HT1080 (cell line): ENCODE measurements around the gene SELENOT. TPM values are rescaled to one million over a fixed set of nuclear protein-coding genes. Genes with fewer than 3 reads are reported as not detected.

Experiments used
- DNase-seq: peaks from one replicate; pipeline ENCODE4 v3.0.0-alpha.2; 2015; ENCODE audit warnings: low read depth
- total RNA-seq: library from RNA; depleted of rRNA; stranded (reverse); fragments of >200 nt; shearing (Covaris generic); gene quantifications from 2 replicates; pipeline ENCODE4 v1.2.3, GENCODE V29; 2014; rRNA removed

Gene SELENOT
- total RNA-seq, 1 experiment from 2014 or later: 348 TPM

DNA sequence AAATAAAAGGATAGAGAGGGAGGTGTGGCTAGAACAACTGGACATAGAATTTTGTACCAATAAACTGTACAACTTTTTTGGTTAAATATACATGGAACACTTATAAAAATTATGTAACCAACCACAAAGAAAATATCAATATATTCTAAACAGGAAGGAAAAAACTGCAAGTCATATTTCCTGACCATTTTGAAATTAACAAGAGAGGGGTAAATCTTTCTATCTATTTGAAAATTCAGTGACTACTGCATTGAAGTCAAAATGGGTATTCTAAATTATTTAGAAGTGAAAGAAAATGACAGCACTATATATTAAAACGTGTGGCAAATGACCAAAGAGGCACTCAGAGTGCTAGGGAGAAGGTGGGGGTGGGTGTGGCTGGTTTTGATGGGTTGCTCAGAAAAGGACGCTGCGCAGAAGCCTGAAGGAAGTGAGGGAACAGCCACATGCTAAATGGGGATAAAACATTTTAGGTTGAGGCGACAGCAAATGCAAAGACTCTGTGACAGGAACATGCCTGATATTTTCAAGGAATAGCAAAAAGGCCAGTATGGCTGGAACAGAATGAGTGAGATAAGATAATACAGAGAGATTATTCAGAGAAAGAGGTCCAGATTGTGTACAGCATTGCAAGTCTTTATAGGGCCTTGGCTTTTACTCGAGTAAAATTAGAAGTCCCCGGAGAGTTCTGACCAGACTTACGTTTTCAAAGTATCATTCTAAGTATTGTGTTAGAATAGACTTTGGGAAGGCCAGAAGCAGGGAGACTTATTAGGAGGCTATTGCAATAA, 59.5 kb downstream of the SELENOT start:
- DNase-seq: no peak

DNA sequence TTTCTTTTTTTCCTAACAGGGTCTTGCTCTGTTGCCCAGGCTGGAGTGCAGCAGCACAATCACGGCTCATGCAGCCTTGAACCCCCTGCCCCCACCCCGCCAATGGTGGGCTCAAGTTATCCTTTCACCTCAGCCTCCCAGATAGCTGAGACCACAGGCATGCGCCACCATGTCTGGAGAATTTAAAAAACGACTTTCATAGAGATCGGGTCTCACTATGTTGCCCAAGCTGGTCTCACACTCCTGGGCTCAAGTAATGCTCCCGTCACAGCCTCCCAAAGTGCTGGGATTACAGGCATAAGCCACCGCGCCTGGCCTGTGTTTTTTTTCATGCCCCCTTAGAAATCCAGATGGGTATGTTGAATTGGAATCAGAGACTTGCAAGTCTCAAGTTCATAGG, 60.3 kb downstream of the SELENOT start:
- no peak for DNase-seq

DNA sequence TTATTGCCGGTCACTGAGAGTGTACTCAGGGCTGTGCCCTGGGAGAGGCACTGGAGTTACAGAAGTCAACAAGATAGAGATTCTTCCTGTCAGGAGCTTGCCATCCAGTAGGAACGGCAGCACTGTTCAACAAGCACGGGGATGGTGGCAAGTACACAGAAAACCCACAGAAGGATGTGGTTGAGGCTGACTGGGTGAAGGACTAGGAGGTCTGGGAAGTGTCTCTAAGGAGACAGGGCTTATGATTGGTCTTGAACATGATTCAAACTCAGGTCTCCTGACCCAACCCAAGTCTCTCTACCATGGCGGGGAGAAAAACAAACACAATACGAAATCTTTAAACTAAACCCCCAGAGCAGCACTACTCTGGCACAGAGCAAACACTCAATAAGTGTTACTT, 63.0 kb downstream of the SELENOT start:
- peak; percentile 37 for DNase-seq

DNA sequence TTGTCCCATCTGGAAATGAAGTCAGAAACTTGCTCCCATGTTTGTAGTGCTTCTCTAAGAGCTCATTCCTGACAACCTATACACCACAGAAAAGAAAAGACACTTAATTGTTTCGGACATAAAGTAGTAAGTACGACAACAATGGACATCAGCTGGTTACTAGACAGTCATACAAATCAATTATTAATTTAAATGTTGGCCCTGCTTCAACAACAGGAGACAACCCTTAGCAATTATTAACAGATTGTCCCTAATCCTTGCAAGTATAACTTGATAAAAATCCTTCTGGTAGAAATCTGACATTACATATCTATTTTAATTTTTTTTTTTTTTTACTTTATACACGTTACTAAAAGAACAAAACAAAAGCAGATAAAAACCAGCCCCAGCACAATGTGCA, 70.8 kb downstream of the SELENOT start:
- DNase-seq: no peak

DNA sequence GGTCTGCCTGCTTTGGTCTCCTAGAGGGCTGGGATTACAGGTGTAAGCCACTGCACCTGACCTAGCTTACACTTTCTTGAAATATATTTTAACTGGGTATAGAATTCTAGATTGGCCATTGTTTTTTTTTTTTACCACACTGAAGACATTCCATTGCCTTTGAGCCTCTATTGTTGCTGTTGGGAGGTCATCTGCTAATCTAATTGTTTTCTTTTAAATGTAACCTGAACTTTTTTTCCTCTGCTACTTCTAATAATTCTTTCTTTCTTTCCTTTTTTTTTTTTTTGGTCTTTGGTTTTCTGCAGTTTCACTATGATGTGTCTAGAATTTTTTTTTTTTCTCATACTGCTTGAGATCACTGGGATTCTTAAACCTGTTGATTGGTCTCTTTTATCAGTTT, 72.5 kb downstream of the SELENOT start:
- DNase-seq: no peak

Other genes with a start within 250 kb of the SELENOT start
- 6.2 and 7.7 TPM in 2 replicates for gene TSC22D2, start 195.0 kb upstream of the SELENOT start, total RNA-seq
- 474 and 568 TPM in 2 replicates for gene SERP1, start 56.8 kb upstream of the SELENOT start, total RNA-seq
- gene EIF2A, start 56.5 kb upstream of the SELENOT start, total RNA-seq: 207 and 231 TPM in 2 replicates
- not detected in 2 replicates for gene ERICH6, start 100.6 kb downstream of the SELENOT start, total RNA-seq
- gene SIAH2, start 159.8 kb downstream of the SELENOT start, total RNA-seq: 44.3 and 71.8 TPM in 2 replicates